ENCODE results near the gene COL4A1.
"Not testable (repeated sequence)": the region's sequence is repeated elsewhere in the genome, so short reads cannot be mapped to it uniquely, and the experiment has no call there.

The COL4A1 gene

GRCh38 chr13:110323172-110323891, 16.4 kb upstream of the COL4A1 start:
- no peak for DNase-seq

- DNase-seq: no peak
Observed at GRCh38 chr13:110322828-110323171, 15.8 kb upstream of the COL4A1 start.

DNA sequence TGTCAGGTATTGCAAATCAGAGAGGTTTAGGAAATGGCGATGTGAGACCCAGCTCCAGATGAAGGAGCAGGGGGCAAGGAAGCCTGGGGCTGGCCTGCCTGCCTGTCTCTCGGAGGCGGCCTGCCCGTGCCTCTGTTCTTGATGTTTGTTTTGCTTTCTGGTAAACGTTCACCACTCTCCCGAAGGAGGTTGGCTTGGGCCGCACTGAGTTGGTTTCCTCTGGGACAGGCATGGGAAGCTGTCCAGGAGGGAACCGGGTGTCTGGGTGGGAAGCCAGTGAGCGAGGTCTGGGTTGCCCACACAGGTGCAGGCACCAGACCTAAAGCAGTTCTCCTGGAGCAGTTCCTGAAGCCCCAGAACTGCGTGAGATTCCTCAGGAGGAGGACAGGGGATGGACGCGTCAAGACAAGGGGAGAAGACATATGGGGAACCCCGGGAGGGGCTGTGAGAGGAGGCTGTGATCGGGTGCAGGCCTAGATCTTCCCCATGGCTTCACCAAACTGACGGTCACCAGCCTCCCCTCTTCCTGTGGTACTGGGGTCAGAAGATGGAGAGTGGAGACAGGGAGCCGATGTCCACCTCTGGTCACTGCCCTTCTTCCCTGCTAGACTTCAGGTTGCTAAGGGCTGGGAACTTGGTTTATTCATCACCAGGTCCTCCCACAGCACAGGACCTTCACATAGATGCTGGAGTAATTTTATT, 15.3 kb upstream of the COL4A1 start:
- DNase-seq: no peak

DNA sequence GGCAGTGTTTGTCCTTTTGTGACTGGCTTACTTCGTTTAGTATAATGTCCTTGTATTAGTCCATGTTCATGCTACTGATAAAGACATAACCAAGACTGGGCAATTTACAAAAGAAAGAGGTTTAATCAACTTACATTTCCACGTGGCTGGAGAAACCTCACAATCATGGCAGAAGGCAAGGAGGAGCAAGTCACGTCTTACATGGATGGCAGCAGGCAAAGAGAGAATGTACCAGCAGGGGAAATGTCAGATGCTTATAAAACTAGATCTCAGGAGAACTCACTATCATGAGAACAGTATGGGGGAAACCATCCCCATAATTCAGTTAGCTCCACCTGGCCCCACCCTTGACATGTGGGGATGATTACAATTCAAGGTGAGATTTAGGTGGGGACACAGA, 14.6 kb upstream of the COL4A1 start:
- not testable (repeated sequence) for DNase-seq

GRCh38 chr13:110320645-110321044, 13.7 kb upstream of the COL4A1 start:
- DNase-seq: no peak

- DNase-seq: no peak
Observed at GRCh38 chr13:110319774-110320509, 13.0 kb upstream of the COL4A1 start.

- DNase-seq: no peak
Observed at GRCh38 chr13:110319397-110319773, 12.4 kb upstream of the COL4A1 start.

DNA sequence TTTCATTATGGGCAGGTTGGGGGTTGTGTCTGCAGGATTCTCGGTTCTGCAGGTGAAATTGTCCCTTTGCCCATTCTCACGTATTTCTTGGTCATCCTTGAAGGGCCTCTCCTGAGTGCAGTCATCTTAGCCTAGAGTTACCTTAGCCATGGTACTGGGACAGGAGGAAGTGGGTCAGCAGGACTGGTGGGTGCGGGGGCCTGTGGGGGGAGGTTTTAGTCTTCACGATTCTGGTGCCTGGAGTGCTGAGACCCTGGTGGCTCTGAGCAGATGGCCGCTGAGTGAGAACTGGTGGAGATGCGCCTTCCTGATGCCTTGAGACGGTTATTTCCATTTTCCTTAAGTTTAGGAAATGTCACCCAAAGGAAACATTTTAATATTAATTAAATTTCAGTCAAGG, 12.0 kb upstream of the COL4A1 start:
- no peak for DNase-seq

DNA sequence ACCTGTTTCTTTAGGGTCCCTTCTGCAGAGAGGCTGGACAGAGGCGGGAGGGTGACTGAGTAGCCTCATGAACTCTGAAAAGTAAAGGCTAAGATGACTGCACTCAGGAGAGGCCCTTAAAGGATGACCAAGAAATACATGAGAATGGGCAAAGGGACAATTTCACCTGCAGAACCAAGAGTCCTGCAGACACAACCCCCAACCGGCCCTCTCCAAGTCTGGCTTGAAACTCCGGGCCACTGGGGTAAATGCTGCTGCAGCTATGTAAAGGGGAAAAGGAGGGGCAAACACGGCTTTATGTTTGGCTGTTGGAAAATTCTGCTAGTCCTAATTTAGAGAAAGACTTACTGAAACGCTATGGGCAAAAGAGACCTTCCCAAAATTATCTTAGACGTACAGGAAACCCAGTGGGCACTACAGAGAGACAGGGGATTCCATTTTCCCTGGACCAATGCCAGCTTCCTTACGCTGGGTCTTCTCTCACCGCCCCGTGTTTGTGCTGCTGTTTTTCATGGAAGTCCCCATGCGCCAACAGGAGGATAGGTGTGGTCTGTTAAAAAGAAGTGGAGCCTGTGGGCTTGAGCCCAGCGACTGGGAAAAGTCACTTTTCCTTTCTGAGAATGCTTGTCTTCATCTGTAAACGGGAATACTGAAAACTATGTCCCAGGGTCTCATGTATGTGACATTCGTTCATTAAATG, 10.7 kb upstream of the COL4A1 start:
- no peak for DNase-seq

GRCh38 chr13:110317093-110317492, 10.1 kb upstream of the COL4A1 start:
- no peak for DNase-seq

- DNase-seq: no peak
Observed at GRCh38 chr13:110316196-110316595, 9.2 kb upstream of the COL4A1 start.

DNA sequence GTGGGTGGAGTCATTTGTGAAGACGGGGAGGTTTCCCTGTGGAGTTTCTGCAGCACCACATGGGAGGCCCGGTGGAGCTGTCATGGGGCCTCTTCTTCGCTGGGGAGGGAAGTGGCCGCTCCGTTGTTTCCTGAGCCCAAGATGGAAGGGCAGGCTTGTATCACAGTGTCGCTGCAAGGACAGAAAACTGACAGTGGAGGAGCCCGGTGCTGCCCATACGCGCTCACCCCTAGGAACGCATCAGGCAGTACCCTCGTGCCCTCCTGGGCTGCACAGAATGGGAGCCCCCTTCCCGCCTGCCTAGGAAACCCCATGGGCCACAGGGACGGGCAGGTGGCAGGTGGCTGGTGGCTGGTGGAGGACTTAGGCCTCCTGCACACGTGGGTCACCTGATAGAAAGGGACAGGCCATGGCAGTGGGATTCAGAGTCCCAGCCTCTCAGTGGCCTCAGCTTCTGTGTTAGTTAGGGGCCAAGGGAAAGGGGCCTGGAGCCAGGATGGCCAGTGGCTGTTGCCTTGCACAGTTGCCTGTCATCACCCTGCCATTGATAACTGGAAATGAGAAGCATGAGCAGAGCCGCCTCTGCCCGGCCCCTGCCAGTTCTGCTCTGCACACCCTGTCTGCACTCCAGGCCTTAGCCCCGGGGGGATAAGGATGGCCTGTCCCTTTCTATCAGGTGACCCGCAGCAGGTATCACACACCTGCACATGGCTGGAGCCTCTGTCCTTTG, 7.7 kb upstream of the COL4A1 start:
- DNase-seq: no peak

DNA sequence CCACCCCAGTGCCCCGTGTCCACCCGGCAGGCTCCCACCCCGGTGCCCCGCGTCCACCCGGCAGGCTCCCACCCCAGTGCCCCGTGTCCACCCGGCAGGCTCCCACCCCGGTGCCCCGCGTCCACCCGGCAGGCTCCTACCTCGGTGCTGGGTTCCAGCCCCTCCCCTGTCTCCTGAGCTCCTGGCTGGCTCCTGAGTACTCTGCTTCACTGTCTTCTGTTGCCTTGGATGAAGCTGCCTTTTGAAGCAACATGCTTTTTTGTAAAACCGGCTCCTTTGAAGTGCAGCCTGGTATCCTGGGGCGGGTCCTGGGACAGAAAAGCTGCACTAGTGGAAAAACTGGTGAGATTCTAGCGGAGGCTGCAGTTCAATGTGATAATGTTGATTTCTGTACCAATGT, 6.8 kb upstream of the COL4A1 start:
- not testable (repeated sequence) for DNase-seq

- not testable (repeated sequence) for DNase-seq
Observed at GRCh38 chr13:110313261-110313660, 6.3 kb upstream of the COL4A1 start.

- no peak for DNase-seq
Observed at GRCh38 chr13:110312339-110313031, 5.5 kb upstream of the COL4A1 start.

GRCh38 chr13:110311443-110312338, 4.7 kb upstream of the COL4A1 start:
- DNase-seq: no peak

DNA sequence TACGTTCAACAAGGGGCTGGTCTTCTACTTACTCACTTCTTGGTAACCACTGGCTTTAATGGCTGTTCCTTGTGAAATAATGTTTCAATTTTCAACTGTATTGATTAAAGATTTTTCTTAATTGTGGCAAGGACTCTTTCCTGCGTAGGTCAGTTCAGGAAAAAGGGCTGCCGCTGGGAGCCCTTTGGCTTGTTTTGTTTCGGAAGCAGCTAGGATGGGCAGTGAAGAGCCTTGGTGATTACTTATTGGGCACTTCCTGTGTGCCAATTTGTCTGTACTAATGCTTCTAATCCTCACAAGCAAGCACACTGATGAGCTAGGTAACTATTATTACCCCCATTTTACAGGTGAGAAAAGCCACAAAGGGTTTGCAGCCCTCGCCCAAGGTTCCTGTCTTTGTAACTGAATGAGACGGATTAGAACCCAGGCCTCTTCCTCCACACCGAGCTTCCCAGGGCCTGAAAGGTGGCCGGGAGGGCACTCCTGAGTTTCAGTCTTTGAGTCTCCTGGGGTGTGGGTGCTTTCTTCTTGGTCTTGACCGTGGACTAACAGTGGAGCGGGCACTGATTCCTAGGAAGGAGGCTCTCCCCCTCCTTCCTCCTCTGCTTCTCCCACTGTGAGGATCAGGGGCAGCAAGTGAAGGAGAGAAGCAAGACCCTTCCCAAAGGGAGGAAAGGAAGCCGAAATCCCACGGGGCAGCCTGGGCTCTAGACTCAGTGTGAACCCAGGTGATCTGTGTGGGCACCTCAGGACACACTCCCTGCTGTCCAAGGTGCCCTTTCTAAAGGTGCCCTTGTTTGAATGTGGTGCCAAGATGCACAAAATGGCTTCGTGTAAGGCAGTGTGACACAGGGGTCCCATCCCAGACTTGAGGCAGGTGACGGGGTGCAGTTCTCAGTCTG, 3.8 kb upstream of the COL4A1 start:
- no peak for DNase-seq

DNA sequence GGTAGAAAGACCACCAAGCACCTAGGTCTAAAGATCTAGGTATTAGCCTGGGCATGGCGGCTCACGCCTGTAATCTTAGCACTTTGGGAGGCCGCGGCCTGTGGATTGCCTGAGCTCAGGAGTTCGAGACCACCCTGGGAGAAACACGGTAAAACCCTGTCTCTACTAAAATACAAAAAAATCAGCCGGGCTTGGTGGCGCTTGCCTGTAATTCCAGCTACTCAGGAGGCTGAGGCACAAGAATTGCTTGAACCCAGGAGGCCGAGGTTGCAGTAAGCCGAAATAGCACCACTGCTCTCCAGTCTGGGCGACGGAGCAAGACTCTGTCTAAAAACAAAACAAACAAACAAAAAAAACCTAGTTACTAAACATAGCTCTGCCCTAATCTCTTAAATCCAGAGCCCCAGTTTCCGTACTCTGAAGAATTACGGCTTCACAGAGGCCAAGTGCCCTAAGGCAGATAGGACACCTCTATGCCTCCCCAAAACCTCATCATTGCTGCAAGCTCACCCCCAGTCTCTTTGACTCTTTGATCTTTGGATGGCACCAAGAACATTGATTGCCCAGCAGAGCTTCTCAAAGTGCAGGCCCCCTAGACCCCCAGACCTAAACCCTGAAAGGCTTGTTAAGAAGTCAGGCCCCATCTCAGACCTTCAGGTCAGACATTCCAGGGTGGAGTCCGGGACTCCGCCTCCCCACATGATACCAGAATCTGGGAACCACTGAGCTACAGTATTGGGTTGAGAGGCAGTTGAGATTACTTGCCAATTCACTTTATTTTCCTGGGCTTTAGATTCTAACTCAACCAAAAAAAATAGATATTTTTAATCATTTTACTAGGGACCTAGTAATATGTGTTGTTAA, 2.9 kb upstream of the COL4A1 start:
- DNase-seq: no peak
